GM12892 (cell line): ENCODE measurements around the gene HADH.

Source experiments
- POLR2A ChIP-seq: IDR thresholded peaks from 2 replicates; pipeline ENCODE4 v1.6.1; 2011; ENCODE audit warnings: low read depth, low read length, control low read depth
- POLR2AphosphoS5 ChIP-seq: IDR thresholded peaks from 2 replicates; pipeline ENCODE4 v1.6.1; 2011; ENCODE audit warnings: low read depth, low read length, control low read depth
- TAF1 ChIP-seq: IDR thresholded peaks from 2 replicates; pipeline ENCODE4 v1.6.1; 2011; ENCODE audit warnings: low read depth, mild to moderate bottlenecking, control low read depth, low read length, borderline replicate concordance

- no peak for TF ChIP-seq POLR2AphosphoS5
- TF ChIP-seq POLR2A, result no peak
- TF ChIP-seq TAF1, result no peak
Observed at GRCh38 chr4:107999932-108000539, 10.3 kb downstream of the HADH start.
